Left cardiac atrium (tissue), 4 donors: ENCODE data around the gene GLIPR1. TPM values are rescaled to one million over a fixed set of nuclear protein-coding genes. Genes with fewer than 3 reads are reported as not detected.

Experiments
- ATAC-seq, 2 donors: fragments of 200-7000 bp; cut with Tn5 transposase; one replicate each; pipeline ENCODE4 v1.9.1; 2020; ENCODE audit warnings: mild to moderate bottlenecking in 2 of 2, moderate library complexity in 2 of 2
- DNase-seq: peaks from one replicate; pipeline ENCODE4 v3.0.0-alpha.2; 2020
- intact Hi-C, 2 donors: fragments of 100-400 bp; cut with DNase I; formaldehyde crosslinking; loops; one replicate each; pipeline versions ENCODE4 v1.14.1 to v1.15.1; 2022 to 2023
- total RNA-seq, 2 donors: library from RNA; stranded (reverse); fragmentation: NEBNext Ultra II Directional; extraction: Animal tissue kit (Norgen Biotek cat#: 25700); gene quantifications; one replicate each; pipeline ENCODE4 v1.2.1, GENCODE V29; 2021
- donor health status: DM: no; HTN: yes; CAD: no.
- donor health status: DM: no; HTN: yes; CAD: no; lungs with severe emphysema.
- donor health status: DM: yes; HTN: yes; CAD: no.
- donor health status: Dilated cardiomyopathy.

The GLIPR1 gene
- total RNA-seq, 2 donors from 2014 or later, result 20.2 to 28.8 TPM

- DNase-seq, result no peak
- ATAC-seq, result no peak
- intact Hi-C loops, result no loop called here
Observed at GRCh38 chr12:75548879-75549278, 68.3 kb downstream of the GLIPR1 start.

DNA sequence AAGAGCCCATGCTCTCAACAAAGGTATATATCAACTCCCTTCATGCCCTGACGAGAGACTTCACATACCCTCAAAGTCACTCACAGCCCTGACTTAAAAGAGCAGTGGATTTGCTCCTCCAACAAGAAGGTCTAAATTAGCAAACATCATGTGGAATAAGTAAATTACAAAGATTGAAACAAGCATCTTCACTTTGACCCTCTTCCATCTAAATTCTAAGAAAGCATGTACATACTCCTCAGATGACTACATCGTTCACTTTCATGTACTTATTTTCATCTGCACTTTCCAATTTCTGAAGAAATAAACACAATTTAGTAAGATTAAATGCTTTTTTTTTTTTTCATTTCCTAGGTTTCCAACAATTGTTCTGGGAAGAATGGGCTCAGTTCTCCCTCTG is 69.4 kb downstream of the GLIPR1 start:
- no peak for DNase-seq
- intact Hi-C loops, result loop anchor here in 1 of 2 donors (10.0 kb wide), 2 partner anchors 175 to 485 kb away; partner anchors contain the start of gene PHLDA1
- no peak for ATAC-seq

- intact Hi-C loops, result loop anchor here in 1 of 2 donors (10.0 kb wide), 2 partner anchors 174 to 484 kb away; partner anchors contain the start of gene PHLDA1
- DNase-seq (peak; percentile 64), ATAC-seq (peak; percentile 84 to 86)
Observed at GRCh38 chr12:75550401-75551240, 70.1 kb downstream of the GLIPR1 start.

DNA sequence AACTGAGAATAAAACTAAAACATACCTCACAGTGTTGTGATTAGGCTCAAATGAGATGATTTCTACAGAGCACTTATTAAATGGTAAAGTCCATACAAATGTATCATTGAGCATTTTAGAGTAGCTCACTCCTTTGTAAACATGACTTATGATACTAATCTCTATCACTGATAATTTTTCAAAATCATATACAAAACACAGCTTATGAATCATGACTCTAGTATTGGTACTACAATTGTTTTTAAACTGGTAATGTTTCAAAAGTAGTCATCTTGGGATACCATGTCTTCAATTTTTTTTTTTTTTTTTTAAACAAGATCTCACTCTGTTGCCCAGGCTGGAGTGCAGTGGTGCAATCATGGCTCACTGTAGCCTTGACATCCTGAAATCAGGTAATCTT is 70.9 kb downstream of the GLIPR1 start:
- DNase-seq (no peak), ATAC-seq (no peak)
- intact Hi-C loops, result loop anchor here in 1 of 2 donors (10.0 kb wide), 2 partner anchors 173 to 483 kb away; partner anchors contain the start of gene PHLDA1

- ATAC-seq (peak; percentile 50 to 61), DNase-seq (no peak)
- intact Hi-C loops, result loop anchor here in 1 of 2 donors (10.0 kb wide), 2 partner anchors 171 to 481 kb away; partner anchors contain the start of gene PHLDA1
Observed at GRCh38 chr12:75553398-75553797, 72.8 kb downstream of the GLIPR1 start.

Other genes with a start within 250 kb of the GLIPR1 start
- 10 to 100 TPM; 10.2 to 10.6 TPM for gene CAPS2, start 150.4 kb upstream of the GLIPR1 start, total RNA-seq
- not detected for gene GLIPR1L1, start 146.1 kb upstream of the GLIPR1 start, total RNA-seq
- gene GLIPR1L2, start 89.7 kb upstream of the GLIPR1 start, total RNA-seq, result 1 to 10 TPM in 1 of 2 donors, under 1 TPM in 1; 0.92 to 1.7 TPM
- 10 to 100 TPM; 30.0 to 37.9 TPM for gene KRR1, start 30.9 kb downstream of the GLIPR1 start, total RNA-seq